Skeletal muscle tissue (tissue), 4 donors: ENCODE results near the gene MLX. TPM values are rescaled to one million over a fixed set of nuclear protein-coding genes. Genes with fewer than 3 reads are reported as not detected.
A peak's percentile ranks its signal among the peaks of the same experiment; 100 is the strongest.

Source experiments
- H3K27ac ChIP-seq: one replicate; pipeline ENCODE4 v1.7.0; 2013; ENCODE audit warnings: mild to moderate bottlenecking, low read depth, low read length, inconsistent platforms
- H3K27me3 ChIP-seq, 3 donors: one replicate each; pipeline ENCODE4 v1.7.0; 2013; ENCODE audit warnings: low read length in 3 of 3; ENCODE audit not compliant: control insufficient read depth in 3 of 3, insufficient read depth in 3 of 3
- H3K36me3 ChIP-seq, 3 donors: one replicate each; pipeline ENCODE4 v1.7.0; 2013; ENCODE audit warnings: low read length in 3 of 3; ENCODE audit not compliant: control insufficient read depth in 3 of 3, insufficient read depth in 3 of 3
- H3K4me1 ChIP-seq, 3 donors: one replicate each; pipeline ENCODE4 v1.7.0; 2013; ENCODE audit warnings: low read length in 3 of 3, mild to moderate bottlenecking in 3 of 3; ENCODE audit not compliant: control insufficient read depth in 3 of 3, insufficient read depth in 3 of 3
- H3K4me3 ChIP-seq, 3 donors: one replicate each; pipeline ENCODE4 v1.7.0; 2013; ENCODE audit warnings: low read length in 3 of 3
- H3K9ac ChIP-seq, 3 donors: one replicate each; pipeline ENCODE4 v1.7.0; 2013; ENCODE audit warnings: low read length in 3 of 3, mild to moderate bottlenecking in 3 of 3, moderate library complexity in 2 of 3, low read depth in 1 of 3
- H3K9me3 ChIP-seq, 3 donors: one replicate each; pipeline ENCODE4 v1.7.0; 2013; ENCODE audit warnings: low read length in 3 of 3; ENCODE audit not compliant: control insufficient read depth in 3 of 3
- total RNA-seq: library from RNA; depleted of rRNA; stranded (reverse); fragments of >200 nt; gene quantifications from one replicate; pipeline ENCODE4 v1.2.3, GENCODE V29; 2014
- donor health status: Osteomylitis.

Gene MLX
- total RNA-seq, 1 donor from 2014 or later: 21.9 TPM

GRCh38 chr17:42522263-42522790, 44.6 kb upstream of the MLX start:
- Histone ChIP-seq H3K27me3 (no peaks in the 10 kb centered on the region), H3K27ac (peak overlapping the region; percentile 92), H3K4me1 (peaks cover 63 to 76% (median 74%) of the 10 kb centered on the region in 3 donors), H3K9me3 (no peaks in the 10 kb centered on the region), H3K9ac (peak overlapping the region; percentile 20 to 73 (median 32)), H3K4me3 (peak overlapping the region in 1 of 3 donors; percentile 13), H3K36me3 (peaks cover 10 to 34% (median 19%) of the 10 kb centered on the region in 3 donors)

- Histone ChIP-seq H3K4me3 (no peak overlapping the region), H3K4me1 (peaks cover 59 to 74% (median 72%) of the 10 kb centered on the region in 3 donors), H3K27me3 (no peaks in the 10 kb centered on the region), H3K9ac (peak overlapping the region in 1 of 3 donors; percentile 73), H3K36me3 (peaks cover 10 to 29% (median 19%) of the 10 kb centered on the region in 3 donors), H3K27ac (peak overlapping the region; percentile 92), H3K9me3 (no peaks in the 10 kb centered on the region)
These were observed 44.1 kb upstream of the MLX start for GRCh38 chr17:42522798-42523278.

GRCh38 chr17:42525221-42525620, 41.7 kb upstream of the MLX start:
- Histone ChIP-seq H3K4me1 (peaks cover 38 to 53% (median 49%) of the 10 kb centered on the region in 3 donors), H3K36me3 (peaks cover 10 to 23% (median 19%) of the 10 kb centered on the region in 3 donors), H3K27ac (peak overlapping the region; percentile 45), H3K9ac (no peak overlapping the region), H3K4me3 (no peak overlapping the region), H3K27me3 (no peaks in the 10 kb centered on the region), H3K9me3 (no peaks in the 10 kb centered on the region)

GRCh38 chr17:42526031-42526444, 40.9 kb upstream of the MLX start:
- H3K27me3 ChIP-seq: no peaks in the 10 kb centered on the region
- H3K4me1 ChIP-seq: peaks cover 34 to 45% (median 44%) of the 10 kb centered on the region in 3 donors
- H3K9ac ChIP-seq: no peak overlapping the region
- no peaks in the 10 kb centered on the region for H3K9me3 ChIP-seq
- H3K36me3 ChIP-seq: peaks cover 10 to 21% (median 18%) of the 10 kb centered on the region in 3 donors
- peak overlapping the region; percentile 45 for H3K27ac ChIP-seq
- no peak overlapping the region for H3K4me3 ChIP-seq

DNA sequence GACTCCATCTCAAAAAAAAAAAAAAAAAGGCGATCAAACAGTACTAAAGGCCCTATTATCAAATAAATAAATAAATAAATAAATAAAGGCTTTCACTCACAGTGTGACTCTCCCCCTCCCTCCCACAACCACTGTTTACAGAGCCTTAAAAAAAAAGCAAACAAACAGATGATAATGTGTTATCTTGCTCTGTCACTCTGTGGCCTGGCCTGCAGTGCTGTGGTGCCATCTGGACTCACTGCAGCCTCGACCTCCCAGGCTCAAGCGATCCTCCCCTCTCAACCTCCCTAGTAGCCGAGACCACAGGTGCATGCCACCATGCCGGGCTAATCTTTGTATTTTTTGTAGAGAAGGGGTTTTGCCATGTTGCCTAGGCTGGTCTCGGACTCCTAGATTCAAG, 39.0 kb upstream of the MLX start:
- Histone ChIP-seq H3K27ac (no peak overlapping the region), H3K4me3 (no peak overlapping the region), H3K4me1 (peaks cover 22 to 33% (median 29%) of the 10 kb centered on the region in 3 donors), H3K36me3 (peaks cover 0 to 2% (median 2%) of the 10 kb centered on the region in 3 donors), H3K27me3 (no peaks in the 10 kb centered on the region), H3K9ac (no peak overlapping the region), H3K9me3 (no peaks in the 10 kb centered on the region)

GRCh38 chr17:42529061-42529460, 37.8 kb upstream of the MLX start:
- Histone ChIP-seq H3K4me1 (peaks cover 19 to 30% (median 26%) of the 10 kb centered on the region in 3 donors), H3K9ac (peak overlapping the region in 1 of 3 donors; percentile 25), H3K36me3 (no peaks in the 10 kb centered on the region), H3K9me3 (no peaks in the 10 kb centered on the region), H3K4me3 (no peak overlapping the region), H3K27ac (no peak overlapping the region), H3K27me3 (no peaks in the 10 kb centered on the region)

DNA sequence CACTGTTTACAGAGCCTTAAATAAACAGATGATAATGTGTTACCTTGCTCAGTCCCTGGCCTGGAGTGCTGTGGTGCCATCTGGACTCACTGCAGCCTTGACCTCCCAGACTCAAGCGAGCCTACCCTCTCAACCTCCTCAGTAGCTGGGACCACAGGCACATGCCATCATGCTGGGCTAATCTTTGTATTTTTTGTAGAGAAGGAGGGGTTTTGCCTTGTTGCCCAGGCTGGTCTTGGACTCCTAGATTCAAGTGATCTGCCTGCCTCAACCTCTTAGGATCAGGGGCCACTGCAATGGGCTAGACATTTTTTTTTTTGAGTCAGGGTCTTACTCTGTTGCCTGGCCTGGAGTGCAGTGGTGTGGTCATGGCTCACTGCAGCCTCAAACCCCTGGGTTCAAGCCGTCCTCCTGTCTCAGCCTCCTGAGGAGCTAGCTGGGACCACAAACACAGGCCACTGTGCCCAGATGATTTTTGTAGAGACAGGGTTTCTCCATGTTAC, 35.9 kb upstream of the MLX start:
- Histone ChIP-seq H3K36me3 (no peaks in the 10 kb centered on the region), H3K27ac (peak overlapping the region; percentile 48), H3K27me3 (no peaks in the 10 kb centered on the region), H3K4me3 (no peak overlapping the region), H3K9ac (peak overlapping the region in 1 of 3 donors; percentile 40), H3K9me3 (no peaks in the 10 kb centered on the region), H3K4me1 (peaks cover 26 to 30% (median 27%) of the 10 kb centered on the region in 3 donors)

DNA sequence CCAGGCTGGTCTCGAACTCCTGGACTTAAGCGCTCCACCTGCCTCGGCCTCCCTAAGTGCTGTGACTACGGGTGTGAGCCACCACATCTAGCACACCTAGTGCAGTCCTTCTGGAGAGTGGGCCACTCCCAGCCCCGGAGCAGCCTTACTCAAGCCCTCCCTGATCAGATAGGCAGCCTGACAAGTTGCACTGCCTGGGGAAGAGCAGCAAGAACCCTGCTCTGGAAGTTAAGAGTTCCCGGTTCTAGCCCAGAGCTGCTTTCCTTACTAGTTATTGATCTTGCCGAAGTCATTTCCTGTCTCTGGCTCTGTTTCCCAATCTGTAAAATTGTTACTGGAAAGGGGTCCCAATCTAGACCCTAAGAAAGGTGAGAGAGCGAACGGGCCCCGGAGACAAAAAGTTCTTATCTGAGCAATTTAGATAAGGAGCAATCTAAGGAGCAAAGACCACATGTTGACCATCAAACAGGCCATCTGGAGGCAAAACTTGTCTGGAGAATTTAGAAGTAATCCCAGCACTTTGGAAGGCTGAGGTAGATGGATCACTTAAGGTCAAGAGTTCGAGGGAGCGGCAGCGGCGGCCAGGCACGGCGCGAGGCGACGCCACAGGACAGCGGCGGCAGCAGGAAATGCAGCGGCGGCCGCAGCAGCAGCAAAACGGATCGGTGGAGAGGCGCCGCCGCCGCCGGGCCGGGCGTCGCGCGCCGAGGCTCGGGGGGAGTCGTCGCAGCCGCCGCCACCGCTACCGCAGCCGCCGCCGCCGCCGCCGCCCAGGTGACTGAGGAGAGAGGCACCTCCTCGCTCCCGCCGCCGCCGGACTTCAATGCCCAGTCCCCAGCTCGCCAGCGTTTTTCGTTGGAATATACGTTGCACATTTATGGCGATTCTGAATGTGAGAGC, 35.2 kb upstream of the MLX start:
- Histone ChIP-seq H3K4me3 (peak overlapping the region; percentile 71 to 80 (median 75)), H3K36me3 (no peaks in the 10 kb centered on the region), H3K4me1 (peaks cover 26 to 28% (median 27%) of the 10 kb centered on the region in 3 donors), H3K9me3 (no peaks in the 10 kb centered on the region), H3K9ac (peak overlapping the region; percentile 38 to 83 (median 74)), H3K27me3 (no peaks in the 10 kb centered on the region), H3K27ac (peak overlapping the region; percentile 48)

DNA sequence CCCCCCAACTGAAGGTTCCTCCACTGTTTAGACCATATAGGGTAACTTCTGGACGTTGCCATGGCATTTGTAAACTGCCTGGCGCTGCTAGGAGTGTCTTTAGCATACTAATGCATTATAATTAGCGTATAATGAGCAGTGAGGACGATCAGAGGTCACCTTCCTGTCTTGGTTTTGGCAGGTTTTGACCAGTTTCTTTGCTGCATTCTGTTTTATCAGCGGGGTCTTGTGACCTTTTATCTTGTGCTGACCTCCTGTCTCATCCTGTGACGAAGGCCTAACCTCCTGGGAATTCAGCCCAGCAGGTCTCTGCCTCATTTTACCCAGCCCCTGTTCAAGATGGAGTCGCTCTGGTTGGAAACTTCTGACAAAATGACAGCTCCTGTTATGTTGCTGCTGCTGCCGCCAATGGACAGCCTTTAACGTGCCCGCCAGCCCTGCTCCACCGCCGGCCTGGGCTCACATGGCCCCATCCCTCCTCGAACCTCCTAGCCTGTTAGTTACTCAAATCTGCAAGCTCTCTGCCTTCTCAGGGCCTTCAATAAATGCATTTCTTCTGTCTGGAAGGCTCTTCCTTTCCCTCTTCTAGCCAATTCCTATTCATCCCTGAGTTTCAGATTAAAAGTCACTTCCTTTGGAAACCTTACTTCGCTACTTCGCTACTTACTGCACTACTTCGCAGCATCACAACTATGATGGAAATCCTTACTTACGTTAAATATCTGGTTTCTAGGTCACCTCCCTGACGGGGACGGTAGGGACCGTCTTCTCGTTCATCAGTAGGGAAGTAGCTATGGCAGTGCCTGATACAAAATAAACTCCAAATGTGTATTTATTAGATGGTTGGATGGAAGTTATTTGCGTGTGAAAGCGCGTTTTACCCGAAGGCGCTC, 31.5 kb upstream of the MLX start:
- H3K4me3 ChIP-seq: peak overlapping the region; percentile 70 to 81 (median 81)
- H3K27me3 ChIP-seq: no peaks in the 10 kb centered on the region
- no peaks in the 10 kb centered on the region for H3K9me3 ChIP-seq
- H3K27ac ChIP-seq: peak overlapping the region; percentile 92
- peak overlapping the region; percentile 66 to 90 (median 69) for H3K9ac ChIP-seq
- peaks cover 25 to 31% (median 26%) of the 10 kb centered on the region in 3 donors for H3K4me1 ChIP-seq
- peaks cover 9 to 14% (median 12%) of the 10 kb centered on the region in 3 donors for H3K36me3 ChIP-seq
